Forelimb muscle (tissue), 1 donor: Measurements from ENCODE around the gene TNS3. TPM values are rescaled to one million over a fixed set of nuclear protein-coding genes. Genes with fewer than 3 reads are reported as not detected.

Experiments
- DNase-seq: peaks from one replicate; pipeline ENCODE4 v3.0.0-alpha.2; 2013; ENCODE audit warnings: low read depth
- polyA plus RNA-seq: library from polyadenylated mRNA; unstranded; fragments of 120-200 nt; gene quantifications from one replicate; pipeline ENCODE4 v1.2.1, GENCODE V29; 2013; ENCODE audit not compliant: insufficient read length

The TNS3 gene
- polyA plus RNA-seq, 1 donor = 21.3 TPM

DNA sequence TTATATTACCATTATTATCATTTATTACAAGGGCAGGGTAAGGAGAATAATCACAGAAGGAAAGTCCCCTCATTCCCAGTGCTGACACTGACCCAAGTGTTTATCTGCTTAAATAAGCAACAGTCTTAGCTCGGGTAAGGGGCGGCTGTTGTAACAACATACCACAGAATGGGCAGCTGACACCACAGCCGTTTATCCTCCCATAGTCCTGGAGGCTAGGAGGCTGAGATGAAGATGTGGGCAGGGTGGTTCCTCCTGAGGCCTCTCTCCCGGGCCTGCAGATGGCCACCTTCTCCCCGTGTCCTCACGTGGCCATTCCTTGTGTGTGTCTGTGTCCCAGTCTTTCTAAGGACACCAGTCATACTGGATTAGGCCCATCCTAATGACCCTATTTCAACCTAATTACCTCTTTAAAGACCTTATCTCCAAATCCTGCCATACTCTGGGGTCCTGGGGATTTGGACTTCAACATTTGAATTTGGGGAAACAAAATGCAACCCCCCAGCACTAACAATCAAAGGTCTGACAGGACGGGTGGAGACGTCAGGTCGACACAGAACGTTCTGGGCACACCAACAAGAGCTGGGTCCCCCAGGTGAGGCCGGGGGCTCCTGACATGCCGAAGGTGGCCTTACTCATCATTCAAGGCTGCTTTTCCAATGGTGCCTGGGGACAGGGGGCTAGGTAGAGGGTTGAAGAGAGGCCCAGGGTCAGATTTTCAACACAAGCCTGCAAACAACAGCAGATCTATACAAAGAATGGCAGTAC, 93.5 kb downstream of the TNS3 start:
- DNase-seq = no peak

DNA sequence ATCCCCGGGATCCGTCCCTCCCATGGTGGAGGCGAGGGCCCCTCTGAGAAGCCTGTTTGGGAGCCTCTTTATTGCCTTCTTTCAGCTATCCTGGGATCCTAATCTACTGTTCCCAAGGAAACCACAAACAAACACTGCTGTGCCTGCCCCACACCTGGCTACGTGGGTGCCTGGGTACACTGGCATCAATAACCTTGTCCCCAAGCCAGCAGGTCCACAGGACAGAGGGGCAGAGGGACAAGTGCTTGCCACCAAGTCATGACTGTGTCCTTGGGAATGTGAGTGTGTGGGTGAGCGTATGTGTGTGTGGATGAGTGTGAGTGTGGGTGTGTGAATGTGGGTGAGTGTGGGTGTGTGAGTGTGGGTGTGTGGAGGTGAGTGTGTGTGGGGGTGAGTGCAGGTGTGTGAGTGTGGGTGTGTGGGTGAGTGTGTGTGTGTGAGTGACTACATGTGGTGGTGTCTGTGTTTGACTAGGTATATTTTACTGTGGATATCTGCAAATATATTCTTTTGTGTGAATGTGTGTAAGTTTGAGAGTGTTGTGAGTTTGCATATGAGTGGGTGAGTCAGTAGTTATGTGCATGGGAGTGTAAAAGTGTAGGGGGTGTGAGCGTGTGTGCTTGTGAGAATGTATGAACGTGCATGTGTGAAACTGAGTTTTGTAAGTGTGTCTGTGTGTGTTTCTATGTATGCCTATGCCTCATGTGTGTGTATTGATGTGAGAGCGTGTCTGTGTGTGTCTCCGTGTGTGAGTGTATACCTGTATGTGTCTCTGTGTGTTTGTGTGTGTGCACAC, 96.1 kb downstream of the TNS3 start:
- no peak for DNase-seq

DNA sequence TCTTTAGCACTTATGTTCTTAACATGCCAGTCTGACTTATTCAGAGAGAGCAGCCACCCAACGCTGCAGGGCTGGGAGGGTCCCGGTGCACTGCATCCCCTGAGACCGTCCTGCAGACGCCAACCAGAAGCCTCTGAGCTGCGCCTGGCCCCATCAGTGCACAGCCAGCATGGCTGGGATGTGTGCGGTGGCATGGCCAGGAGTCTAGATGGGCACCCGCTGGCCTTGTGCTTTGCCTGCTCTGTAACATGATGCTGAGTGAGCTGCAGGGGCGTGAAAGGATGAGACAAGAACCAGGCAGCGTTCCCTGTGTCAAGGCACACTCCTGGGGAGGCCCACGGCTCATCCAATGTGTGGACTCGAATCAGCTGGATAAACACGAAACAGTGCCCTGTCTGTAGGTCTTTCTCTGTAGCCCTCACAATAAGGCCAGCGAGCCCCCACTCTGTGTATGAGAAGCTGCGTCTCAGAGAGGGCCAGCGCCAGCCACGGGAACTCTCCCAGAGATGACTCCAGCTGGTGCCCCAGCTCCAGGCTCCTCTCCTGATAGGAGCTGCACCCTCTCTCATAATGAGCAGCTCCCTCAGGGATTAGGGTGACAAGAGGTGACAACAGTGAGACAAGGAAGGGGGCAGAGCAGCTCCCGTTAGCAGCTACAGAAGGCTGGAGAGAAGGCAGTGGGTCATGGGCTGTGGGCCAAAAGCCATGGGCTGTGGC, 96.8 kb downstream of the TNS3 start:
- no peak for DNase-seq

DNA sequence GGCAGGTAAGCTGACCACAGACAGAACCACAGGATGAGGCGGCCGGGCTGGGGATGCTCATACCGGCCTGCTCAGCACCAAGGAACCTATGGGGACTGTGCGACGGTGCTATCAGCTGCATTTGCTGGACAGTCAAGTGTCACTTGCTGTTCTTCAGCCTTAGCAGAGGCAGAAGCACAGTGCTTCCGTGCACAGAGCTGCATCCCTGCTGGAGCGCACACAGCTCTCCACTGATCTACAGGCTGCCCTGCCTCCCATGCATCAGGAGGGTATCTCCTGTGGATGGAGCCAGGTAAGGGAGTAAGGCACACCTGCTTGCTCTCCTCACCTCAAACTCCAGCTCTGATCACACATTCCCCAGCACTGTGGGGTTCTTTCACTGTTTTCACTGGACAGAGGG, 97.5 kb downstream of the TNS3 start:
- no peak for DNase-seq

DNA sequence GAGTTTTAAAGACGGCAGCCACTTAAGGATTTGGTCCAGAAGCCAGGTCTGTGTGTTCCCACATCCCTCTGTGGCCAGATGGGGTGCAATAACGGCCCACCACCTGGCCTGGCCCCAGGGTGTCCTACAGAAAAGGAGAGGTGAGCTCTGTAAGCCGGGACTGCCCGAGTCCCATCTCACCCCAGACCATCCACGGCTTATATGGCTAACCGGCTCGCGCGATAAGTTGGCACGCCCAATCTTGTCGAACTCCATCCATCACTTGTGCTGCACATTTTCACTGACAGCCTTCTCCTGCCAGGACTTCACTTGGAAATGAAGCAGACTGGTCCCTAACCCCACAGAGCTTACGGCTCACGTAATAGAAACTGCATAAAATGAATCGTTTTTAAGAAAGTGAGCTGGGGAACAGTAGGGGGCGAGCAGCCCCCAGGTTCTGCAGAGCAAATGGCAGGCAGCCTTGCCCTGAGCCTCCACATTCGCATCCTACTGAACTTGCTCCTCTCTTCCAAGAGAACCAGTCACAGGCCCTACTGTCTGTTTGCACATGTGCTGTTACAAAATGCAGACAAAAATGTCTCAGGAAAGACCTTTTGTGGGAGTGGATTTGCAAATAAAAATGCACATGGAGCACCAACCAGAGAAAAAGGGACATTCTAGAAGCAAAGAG, 98.2 kb downstream of the TNS3 start:
- DNase-seq = no peak

DNA sequence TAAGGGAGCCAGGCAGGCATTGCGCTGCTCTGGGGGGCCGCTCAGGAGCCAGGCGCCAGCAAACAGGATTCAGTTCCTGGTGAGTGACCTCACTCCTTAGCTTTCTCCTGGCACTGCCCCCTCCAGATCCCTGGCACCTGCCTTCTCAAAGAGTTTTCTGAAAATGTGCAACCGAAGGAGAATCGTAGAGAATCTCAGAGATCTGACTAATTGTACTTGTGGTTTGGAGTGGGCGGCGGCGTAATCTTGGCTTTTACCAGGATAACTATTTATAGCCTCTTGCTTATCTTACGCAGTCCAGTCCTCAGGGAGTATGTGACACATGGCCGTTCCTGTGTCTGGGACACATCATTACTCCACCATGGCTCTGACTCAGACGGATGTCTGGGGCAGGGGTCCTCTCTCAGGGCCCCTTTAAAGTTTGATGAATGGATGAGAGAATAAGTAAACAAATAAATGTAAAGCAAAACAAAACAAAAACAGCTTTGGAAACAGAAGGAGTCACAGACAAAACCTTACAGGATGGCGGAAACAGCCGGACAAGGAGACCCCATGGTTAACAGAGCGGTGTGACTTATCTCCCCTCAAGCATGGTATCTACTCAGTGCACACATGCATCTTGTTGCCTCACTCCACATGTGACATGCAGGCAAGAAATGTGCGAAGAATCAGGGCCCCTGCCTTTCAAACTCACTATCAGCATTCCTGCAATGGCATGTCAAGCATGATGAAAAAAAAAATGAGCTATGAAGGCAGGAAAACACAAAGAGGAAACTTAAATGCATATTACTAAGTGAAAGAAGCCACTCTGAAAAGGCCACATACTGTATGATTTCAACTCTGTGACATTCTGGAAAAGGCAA, 99.7 kb downstream of the TNS3 start:
- no peak for DNase-seq

DNA sequence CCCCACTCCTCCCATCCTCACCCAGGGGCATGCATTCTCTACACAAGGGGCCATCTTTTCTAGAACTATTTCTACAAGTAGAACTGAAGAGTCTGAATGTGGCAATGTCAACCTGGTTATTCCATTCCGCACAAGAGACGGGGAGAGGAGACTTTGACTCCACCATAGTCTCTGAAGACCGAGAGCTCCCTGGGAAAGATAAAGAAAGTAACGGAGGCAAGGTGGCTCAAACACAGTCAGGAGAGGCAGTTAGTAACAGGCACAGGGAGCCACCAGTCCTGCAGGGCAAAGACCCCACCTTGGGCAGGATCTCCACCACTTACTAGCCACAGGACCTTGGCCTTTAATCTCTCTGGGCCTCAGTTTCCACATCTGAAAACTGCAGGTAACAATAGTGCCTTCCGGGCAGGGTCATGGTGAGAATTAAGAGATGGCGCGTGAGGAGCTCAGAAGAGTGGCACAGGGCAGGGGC, 100.3 kb downstream of the TNS3 start:
- DNase-seq = no peak

DNA sequence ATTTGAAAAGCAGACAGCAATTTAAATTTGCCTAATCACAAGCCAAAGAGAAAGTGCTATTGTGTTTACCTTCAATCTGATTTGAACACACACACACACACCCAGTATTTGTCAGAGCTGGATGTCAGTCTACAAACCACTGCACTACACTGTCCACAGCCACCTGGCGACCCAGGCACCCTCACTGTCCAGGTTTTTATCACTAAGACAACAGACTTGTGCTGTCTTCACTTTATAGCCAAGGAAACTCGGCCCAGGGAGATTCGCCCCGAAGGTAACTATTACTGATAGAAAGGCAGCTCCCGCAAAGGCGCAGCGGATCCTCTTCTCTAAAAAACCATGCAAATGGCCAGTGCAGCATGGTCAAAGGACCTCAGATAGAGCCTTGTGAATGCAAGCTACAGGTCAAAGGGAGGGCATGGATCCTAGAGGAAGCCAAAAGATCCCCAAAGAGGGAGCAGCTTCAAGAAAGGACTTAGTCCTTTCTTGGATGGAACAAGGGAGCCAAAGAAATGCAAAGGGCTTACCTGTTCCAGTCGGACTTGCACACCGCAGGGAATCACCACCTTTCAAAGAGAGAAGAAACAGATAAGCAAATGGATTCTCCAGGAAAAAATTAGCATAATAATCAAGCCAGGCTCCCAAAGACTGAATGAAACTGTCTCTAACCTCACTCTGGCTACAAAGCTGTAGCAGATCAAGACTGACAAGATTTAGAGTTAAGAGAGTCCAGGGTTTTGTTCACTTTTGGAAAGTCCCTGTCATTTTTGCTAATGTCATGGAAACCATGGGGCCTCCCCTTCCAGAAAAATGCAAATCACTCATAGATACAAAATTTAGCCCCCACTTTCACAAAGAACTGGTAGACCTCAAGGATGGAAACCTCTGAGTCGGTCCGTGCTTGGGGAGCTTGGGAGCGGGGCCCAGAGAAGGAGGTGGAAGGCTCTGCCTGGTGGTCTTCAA, 101.1 kb downstream of the TNS3 start:
- DNase-seq = no peak

DNA sequence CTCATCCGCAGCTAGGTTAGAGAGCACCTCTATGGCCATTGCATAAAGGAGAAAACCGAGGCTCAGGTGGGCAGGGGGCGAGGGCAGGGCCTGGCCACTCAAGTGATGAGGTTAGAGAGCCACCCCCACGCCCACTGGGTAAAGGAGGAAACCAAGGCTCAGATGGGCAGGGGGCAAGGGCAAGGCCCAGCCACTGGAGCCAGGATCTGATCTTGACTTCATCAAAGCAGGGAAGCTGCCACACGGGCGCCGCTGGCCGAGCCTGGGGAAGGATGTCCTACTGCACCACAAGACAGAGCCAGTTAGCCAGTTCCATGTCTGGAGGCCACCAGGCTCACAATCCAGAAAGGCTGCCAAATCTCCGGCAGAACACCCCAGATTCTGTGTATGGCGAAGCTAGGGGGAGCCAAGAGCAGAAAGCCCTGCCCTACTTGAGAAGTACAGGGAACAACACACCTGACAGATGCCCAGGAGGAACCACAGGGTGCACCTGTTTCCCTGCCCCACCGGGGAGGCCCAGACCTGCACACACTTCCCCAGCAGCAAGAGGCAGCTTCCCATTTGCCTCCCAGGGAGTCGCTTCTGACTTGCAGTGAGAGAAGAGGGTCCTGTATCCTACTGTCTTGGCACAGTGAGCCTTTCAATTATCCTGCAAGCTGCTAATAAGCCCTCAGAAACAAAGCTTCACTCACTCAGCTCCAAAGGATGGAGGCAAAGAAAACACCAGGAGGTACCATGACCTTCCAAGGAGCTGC, 101.9 kb downstream of the TNS3 start:
- no peak for DNase-seq

DNA sequence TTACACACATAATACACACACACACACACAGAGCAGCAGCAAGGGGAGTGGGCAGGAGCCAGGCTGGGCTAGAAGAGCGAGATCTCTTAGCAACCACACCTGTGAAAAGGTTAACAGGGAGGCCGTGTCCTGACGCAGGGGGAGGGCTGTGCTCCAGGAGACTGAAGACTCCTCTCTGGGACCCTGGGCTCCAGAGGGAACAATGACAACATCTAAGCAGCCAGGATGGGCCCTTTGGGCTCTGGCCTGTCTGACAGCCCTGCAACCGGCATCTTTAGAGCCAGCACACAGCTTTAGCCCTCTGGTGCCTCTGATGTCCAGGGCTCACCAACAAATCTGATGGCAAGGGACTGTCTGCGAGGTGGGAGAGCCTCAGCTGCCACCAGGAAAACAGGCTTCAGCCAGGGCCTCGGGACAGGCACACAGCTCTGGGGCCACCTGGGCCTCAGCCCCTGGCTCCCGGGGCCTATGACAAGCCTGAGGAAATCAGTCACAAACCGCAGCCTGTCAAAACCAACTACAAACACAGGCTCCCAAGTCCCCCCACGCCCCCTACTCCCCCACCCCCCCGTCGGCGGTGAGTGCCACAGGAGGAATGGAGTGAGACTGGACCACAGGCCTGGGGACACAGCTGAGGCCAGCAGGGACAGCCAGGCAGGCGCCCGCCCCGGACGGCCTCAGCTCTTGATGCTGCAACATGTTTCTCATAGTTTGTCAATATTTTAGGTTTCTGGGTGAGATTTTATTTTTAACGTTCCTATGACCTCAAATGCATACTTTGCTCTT, 102.8 kb downstream of the TNS3 start:
- DNase-seq = no peak

DNA sequence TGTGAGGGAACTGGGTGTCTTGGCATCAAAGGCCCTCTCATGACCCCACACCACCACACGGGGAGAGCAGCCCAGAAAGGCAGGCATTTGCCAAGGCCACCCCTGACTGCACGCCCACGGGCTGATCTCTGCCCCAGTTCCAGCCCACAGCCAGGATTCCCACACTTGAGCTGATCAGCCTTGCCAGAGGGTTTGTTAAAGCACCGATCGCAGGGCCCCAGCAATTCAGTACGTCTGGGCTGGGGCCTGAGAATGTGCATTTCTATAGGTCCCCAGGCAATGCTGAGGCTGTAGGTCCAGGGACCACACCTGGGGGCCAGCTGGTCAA, 103.9 kb downstream of the TNS3 start:
- DNase-seq = no peak

DNA sequence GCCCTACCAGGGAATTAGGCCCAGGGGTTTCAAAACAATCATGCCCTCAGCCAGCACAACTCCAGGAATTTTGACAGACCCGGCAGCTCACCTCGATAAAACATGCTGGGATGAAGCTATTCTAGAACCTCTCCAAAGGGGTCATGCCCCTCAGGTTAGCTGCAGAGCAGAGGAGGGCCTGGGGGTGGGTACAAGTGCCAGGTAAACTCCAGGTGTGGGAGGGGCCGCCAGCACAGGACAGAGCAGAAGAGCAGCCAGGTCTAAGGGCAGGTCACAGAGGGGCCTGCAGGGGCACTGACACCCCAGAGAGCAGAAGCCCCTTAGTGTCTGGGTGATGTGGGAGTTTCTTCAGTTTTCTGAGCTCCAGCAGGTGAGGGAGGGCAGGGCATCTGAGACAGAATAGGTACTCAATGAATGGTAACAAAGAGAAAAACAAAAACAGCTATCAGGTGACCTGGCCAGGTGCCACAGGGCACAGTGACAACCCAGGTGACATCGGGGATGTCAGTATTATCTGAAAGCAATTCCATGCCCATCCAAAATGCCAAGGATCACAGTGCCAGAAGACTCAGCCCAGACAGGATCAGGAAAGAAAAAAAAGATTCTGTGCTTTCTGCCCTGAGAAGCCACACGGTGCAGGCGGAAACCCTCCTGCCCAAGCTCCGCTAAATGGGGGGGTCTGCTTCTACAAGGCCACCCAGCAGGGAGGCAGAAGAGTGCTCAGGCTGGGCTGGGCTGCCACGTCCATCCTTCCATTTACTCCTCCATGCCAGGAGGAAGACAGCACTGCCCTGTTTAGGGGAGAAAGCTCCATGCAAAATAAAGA, 104.5 kb downstream of the TNS3 start:
- DNase-seq = no peak

DNA sequence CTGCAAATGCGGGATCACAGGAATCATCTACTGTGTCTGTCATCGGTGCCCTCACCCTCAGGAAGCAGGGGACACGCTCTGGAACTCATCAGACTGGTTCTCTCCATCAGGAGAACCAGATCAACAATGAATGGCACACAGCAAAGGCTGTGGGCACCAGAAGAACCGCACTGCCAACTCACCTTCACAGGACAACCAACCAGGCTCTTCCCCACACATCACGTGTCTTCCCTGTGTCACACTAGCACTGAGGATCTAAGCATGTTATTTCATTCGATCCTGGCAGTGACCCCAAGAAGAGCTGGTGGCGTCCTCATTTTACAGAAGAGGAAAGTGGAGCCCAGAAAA, 106.1 kb downstream of the TNS3 start:
- no peak for DNase-seq

DNA sequence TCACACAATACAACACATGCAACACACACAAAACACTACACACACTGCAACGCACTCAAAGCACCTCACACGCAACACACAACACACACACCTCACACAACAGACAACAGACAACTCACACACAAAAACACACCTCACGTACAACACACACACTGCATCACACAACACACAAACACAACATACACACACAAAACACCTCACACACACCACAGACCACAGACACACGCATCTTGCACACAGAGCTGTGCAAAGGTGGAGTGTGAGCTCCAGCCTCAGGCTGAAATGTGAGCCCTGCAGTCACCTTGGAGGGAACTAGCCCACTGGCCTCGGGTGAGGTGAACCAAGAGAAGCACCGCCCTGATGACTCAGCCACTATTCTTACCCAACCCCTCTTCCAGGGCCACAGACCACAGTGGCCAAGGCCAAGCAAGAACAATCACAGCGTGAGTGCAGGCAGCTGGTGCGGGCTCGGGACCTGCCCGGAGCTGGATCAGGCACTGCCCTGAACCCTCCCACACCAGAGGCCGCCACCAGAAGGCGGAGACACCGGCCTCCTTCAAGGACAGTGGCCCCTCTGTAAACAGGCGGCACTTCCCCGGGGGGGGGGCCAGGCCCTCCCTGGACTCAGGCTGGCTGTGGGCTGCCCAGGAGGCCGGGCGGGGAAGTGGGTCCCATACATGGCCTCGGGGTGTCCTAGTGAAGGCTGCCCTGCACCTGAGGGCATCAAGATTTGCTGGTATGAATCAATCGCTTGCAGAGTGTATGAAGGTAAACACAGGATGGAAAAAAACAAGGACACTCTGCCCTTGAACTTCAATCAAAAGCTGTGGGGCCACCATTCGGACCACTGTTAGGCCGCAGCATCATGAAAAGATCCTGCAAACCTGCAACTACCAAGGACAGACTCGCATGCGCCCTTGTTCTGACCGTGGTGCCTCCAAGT, 106.7 kb downstream of the TNS3 start:
- no peak for DNase-seq

DNA sequence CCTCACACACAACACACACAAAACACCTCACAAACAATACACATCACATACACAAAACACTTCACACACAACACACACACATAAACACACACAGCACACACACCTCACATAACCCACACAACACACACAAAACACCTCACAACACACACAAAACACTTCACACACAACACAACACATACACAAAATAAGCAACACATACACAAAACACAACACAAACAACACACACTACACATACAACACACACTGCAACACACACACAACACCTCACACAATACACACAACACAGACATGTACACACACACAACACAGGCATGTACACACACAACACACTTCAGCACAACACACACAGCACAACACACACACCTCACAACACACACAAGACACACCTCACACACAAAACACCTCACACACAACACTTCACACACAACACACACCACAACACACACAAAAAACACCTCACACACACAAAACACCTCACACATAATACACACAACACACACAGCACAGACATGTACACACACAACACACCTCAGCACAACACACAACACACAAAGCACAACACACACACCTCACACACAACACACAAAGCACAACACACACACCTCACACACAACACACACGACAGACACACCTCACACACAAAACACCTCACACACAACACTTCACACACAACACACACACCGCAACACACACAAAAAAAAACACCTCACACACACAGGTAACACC, 107.5 kb downstream of the TNS3 start:
- no peak for DNase-seq
